ENCODE measurements around the gene METTL15. TPM values are rescaled to one million over a fixed set of nuclear protein-coding genes. Genes with fewer than 3 reads are reported as not detected.
A peak's percentile ranks its signal among the peaks of the same experiment; 100 is the strongest.

Gene METTL15
- total RNA-seq, 1 experiment from 2014 or later, result 9.1 TPM

- peaks cover under 1% of the 10 kb centered on the region in 3 experiments; a peak in 2 of 7 replicates for H3K36me3 Mint-ChIP-seq (ENCODE audit: insufficient read depth in 1 of 3, low read depth in 3 of 3)
- no peak overlapping the region for H3K27ac ChIP-seq (ENCODE audit: insufficient read length, low read depth, low read length)
- no peak overlapping the region for H3K4me2 ChIP-seq (ENCODE audit: insufficient read depth, insufficient read length, low read length)
- H2BK5ac ChIP-seq (ENCODE audit: insufficient read length, low read length), result no peak overlapping the region
- H2BK120ac ChIP-seq (ENCODE audit: low read depth, low read length, poor library complexity, severe bottlenecking), result no peak overlapping the region
- H3K27me3 ChIP-seq (ENCODE audit: insufficient read depth, low read length), result no peaks in the 10 kb centered on the region
- H4K91ac ChIP-seq (ENCODE audit: insufficient read length, low read depth, low read length), result no peak overlapping the region
- no peak overlapping the region for H2BK15ac ChIP-seq (ENCODE audit: low read depth, low read length)
- H3K14ac ChIP-seq (ENCODE audit: insufficient read depth, low read length), result no peak overlapping the region
- no peaks in the 10 kb centered on the region for H3K79me2 ChIP-seq (ENCODE audit: insufficient read depth, low read length)
- H3K4me1 ChIP-seq (ENCODE audit: insufficient read depth, low read length), result no peaks in the 10 kb centered on the region
- no peak overlapping the region for H3K9ac ChIP-seq (ENCODE audit: extremely low read depth, insufficient read length, low read length)
- 100% methylated on average over 1 of the region's 1 CpG for WGBS (ENCODE audit: extremely low coverage, insufficient read length, low lambda C conversion rate)
- H4K20me1 ChIP-seq (ENCODE audit: control insufficient read depth, insufficient read depth, insufficient read length), result no peaks in the 10 kb centered on the region
- H2BK20ac ChIP-seq (ENCODE audit: low read depth, low read length, poor library complexity, severe bottlenecking), result no peak overlapping the region
- H3K79me1 ChIP-seq (ENCODE audit: insufficient read depth, low read depth, low read length, poor library complexity, severe bottlenecking), result no peaks in the 10 kb centered on the region
- H3K4ac ChIP-seq (ENCODE audit: low read depth, low read length), result no peak overlapping the region
- H3K56ac ChIP-seq (ENCODE audit: insufficient read length, low read depth, low read length), result no peak overlapping the region
- H3K9me3 Mint-ChIP-seq, result peaks cover 0 to 1% of the 10 kb centered on the region in 2 experiments; a peak in 1 of 5 replicates
- H3K4me1 Mint-ChIP-seq, result no peaks in the 10 kb centered on the region
- H3K23me2 ChIP-seq (ENCODE audit: insufficient read length, low read depth, low read length, poor library complexity, severe bottlenecking), result no peaks in the 10 kb centered on the region
- H3K18ac ChIP-seq (ENCODE audit: insufficient read length, low read depth, low read length), result no peak overlapping the region
- no peak overlapping the region for H2BK12ac ChIP-seq (ENCODE audit: insufficient read length, low read depth, low read length)
- H3K27me3 Mint-ChIP-seq (ENCODE audit: low read depth), result no peaks in the 10 kb centered on the region
- H3K9me3 ChIP-seq (ENCODE audit: control insufficient read depth, low read depth, low read length), result no peaks in the 10 kb centered on the region
- no peak overlapping the region for H2AFZ ChIP-seq (ENCODE audit: low read length)
- H2AK5ac ChIP-seq (ENCODE audit: insufficient read length, low read length), result no peak overlapping the region
- TF ChIP-seq CTCF (conservative IDR thresholded peaks at IDR 0.05), result no peak
- H3K27ac Mint-ChIP-seq, result 0 out of 7 replicates have a peak overlapping the region, but pooled peaks of 1 of the 3 experiments have one; percentile 14
- no peak overlapping the region for H3K4me3 Mint-ChIP-seq
- no peak overlapping the region for H3K23ac ChIP-seq (ENCODE audit: insufficient read length, low read depth, low read length)
- no peak overlapping the region for H3T11ph ChIP-seq (ENCODE audit: low read length)
- no peak for DNase-seq
- H4K8ac ChIP-seq (replicated peaks; ENCODE audit: insufficient read length, low read depth, low read length), result no peak overlapping the region
- no peak overlapping the region for H4K5ac ChIP-seq (ENCODE audit: insufficient read length, low read depth, low read length)
Observed at GRCh38 chr11:28227460-28227859, 119.3 kb downstream of the METTL15 start.
